B cell (primary cell): ENCODE measurements around the gene MLKL. TPM values are rescaled to one million over a fixed set of nuclear protein-coding genes. Genes with fewer than 3 reads are reported as not detected.

Source experiments
- ATAC-seq: fragments of 200-7000 bp; cut with Tn5 transposase; one replicate; pipeline ENCODE4 v1.10.0; 2021; ENCODE audit warnings: low read depth, mild to moderate bottlenecking, moderate number of reproducible peaks, moderate library complexity
- CTCF ChIA-PET: fragments of 350-600 bp; sonication (Branson Sonifier 250); formaldehyde crosslinking; loops from one replicate; lab custom pipeline; 2021; ENCODE audit warnings: antibody characterized with exemption, inconsistent platforms; lab: Charles Lee
- POLR2A ChIA-PET: fragments of 350-600 bp; sonication (Branson Sonifier 250); formaldehyde crosslinking; loops from one replicate; lab custom pipeline; 2021; ENCODE audit warnings: antibody characterized with exemption; lab: Charles Lee
- DNase-seq: peaks from one replicate; pipeline ENCODE4 v3.0.0; 2013
- H2AFZ ChIP-seq: 2 replicates; pipeline ENCODE4 v1.6.1; 2012; ENCODE audit warnings: mild to moderate bottlenecking, low read depth, low read length; ENCODE audit not compliant: insufficient read depth, poor library complexity, severe bottlenecking
- H3K27ac ChIP-seq, 2 donors: 1 replicate in 1 of 2; 2 replicates in 1 of 2; pipeline ENCODE4 v1.5.1; 2012 to 2013; ENCODE audit warnings: low read length in 2 of 2, mild to moderate bottlenecking in 2 of 2, moderate library complexity in 1 of 2
- H3K27me3 ChIP-seq, 4 experiments: fragments of 200-600 bp in 1 of 4; sonication (generic) in 1 of 4; replicated peaks in 1 of 4; 1 replicate in 2 of 4; 2 replicates in 2 of 4; pipeline versions ENCODE4 v1.6.1 to v1.7.0; 2013 to 2016; ENCODE audit warnings: low read length in 3 of 4, mild to moderate bottlenecking in 2 of 4, mixed read lengths in 1 of 4, moderate library complexity in 1 of 4; ENCODE audit not compliant: insufficient read depth in 4 of 4, control insufficient read depth in 3 of 4; ENCODE audit errors: control extremely low read depth in 1 of 4
- H3K36me3 ChIP-seq, 2 experiments: replicated peaks in 1 of 2; 1 replicate in 1 of 2; 2 replicates in 1 of 2; pipeline versions ENCODE4 v1.6.1 to v1.7.1; 2013; ENCODE audit warnings: low read length in 1 of 2; ENCODE audit not compliant: insufficient read depth in 2 of 2, control insufficient read depth in 1 of 2; ENCODE audit errors: control extremely low read depth in 1 of 2, extremely low read depth in 1 of 2
- H3K4me1 ChIP-seq, 2 donors: fragments of 200-600 bp in 1 of 2; sonication (generic) in 1 of 2; 1 replicate in 1 of 2; 2 replicates in 1 of 2; pipeline versions ENCODE4 v1.5.1 to v1.6.1; 2013 to 2017; ENCODE audit warnings: low read length in 2 of 2; ENCODE audit not compliant: control insufficient read depth in 2 of 2, insufficient read depth in 2 of 2
- H3K4me2 ChIP-seq: replicated peaks from 2 replicates; pipeline ENCODE3; 2012; ENCODE audit warnings: mild to moderate bottlenecking, low read depth, low read length; ENCODE audit not compliant: poor library complexity, severe bottlenecking
- H3K4me3 ChIP-seq, 5 experiments: fragments of 200-600 bp in 1 of 5; sonication (generic) in 1 of 5; 1 replicate in 3 of 5; 2 replicates in 2 of 5; pipeline versions ENCODE4 v1.5.1 to v1.7.0; 2011 to 2016; ENCODE audit warnings: low read length in 4 of 5, mild to moderate bottlenecking in 4 of 5, low read depth in 2 of 5, control low read depth in 1 of 5, moderate library complexity in 1 of 5; ENCODE audit not compliant: insufficient read depth in 1 of 5; ENCODE audit errors: control extremely low read depth in 1 of 5, extremely low read depth in 1 of 5
- H3K79me2 ChIP-seq: fragments of 200-600 bp; sonication (generic); one replicate; pipeline ENCODE4 v1.6.0; 2016; ENCODE audit warnings: low read length; ENCODE audit not compliant: control insufficient read depth, insufficient read depth
- H3K9ac ChIP-seq: fragments of 200-600 bp; sonication (generic); 2 replicates; pipeline ENCODE4 v1.6.1; 2017; ENCODE audit warnings: mild to moderate bottlenecking, low read length, moderate library complexity
- H3K9me3 ChIP-seq, 3 donors: one replicate each; pipeline versions ENCODE4 v1.6.1 to v1.7.1; 2013; ENCODE audit warnings: low read length in 2 of 3; ENCODE audit not compliant: control insufficient read depth in 2 of 3, insufficient read depth in 1 of 3; ENCODE audit errors: control extremely low read depth in 1 of 3
- H4K20me1 ChIP-seq: 2 replicates; pipeline ENCODE4 v1.6.0; 2012; ENCODE audit warnings: mild to moderate bottlenecking, low read length; ENCODE audit not compliant: insufficient read depth, control insufficient read depth, poor library complexity, severe bottlenecking
- H3K27ac Mint-ChIP-seq: one replicate; pipeline ENCODE4 v1.8.0; 2021; ENCODE audit warnings: mixed read lengths
- H3K27me3 Mint-ChIP-seq: one replicate; pipeline ENCODE4 v1.8.0; 2021; ENCODE audit warnings: mixed read lengths
- H3K4me1 Mint-ChIP-seq: one replicate; pipeline ENCODE4 v1.8.0; 2021; ENCODE audit warnings: mixed read lengths
- H3K4me3 Mint-ChIP-seq: one replicate; pipeline ENCODE4 v1.8.0; 2021; ENCODE audit warnings: mixed read lengths
- H3K9me3 Mint-ChIP-seq: one replicate; pipeline ENCODE4 v1.8.0; 2022; ENCODE audit warnings: mixed read lengths; ENCODE audit not compliant: insufficient read depth
- CTCF ChIP-seq: fragments of 200-600 bp; IDR thresholded peaks from one replicate; pipeline ENCODE4 v1.8.0; 2022; ENCODE audit warnings: antibody characterized with exemption, mild to moderate bottlenecking
- EZH2 ChIP-seq: IDR thresholded peaks from 2 replicates; pipeline ENCODE4 v1.6.1; 2012; ENCODE audit warnings: borderline replicate concordance, low read depth, mild to moderate bottlenecking, moderate library complexity, low read length; ENCODE audit not compliant: insufficient read depth, poor library complexity, severe bottlenecking
- WGBS: methylation state at CpG from one replicate; pipeline ENCODE4 v1.1.5; 2013; ENCODE audit warnings: missing lambda C conversion rate; ENCODE audit not compliant: insufficient coverage; 5-methylcytosine and 5-hydroxymethylcytosine counted together
- intact Hi-C: fragments of 100-400 bp; cut with micrococcal nuclease; formaldehyde crosslinking; loops from one replicate; pipeline ENCODE4 v1.10.0; 2022
- polyA plus RNA-seq: library from polyadenylated mRNA; depleted of rRNA; stranded (reverse); fragments of >200 nt; gene quantifications from 2 replicates; pipeline ENCODE4 v1.2.3, GENCODE V29; 2012
- total RNA-seq, 2 donors: library from RNA; stranded (reverse); fragments of 120-200 nt in 1 of 2; gene quantifications; 1 replicate in 1 of 2; 2 replicates in 1 of 2; pipeline versions ENCODE4 v1.2.3 to v1.2.4, GENCODE V29; 2013 to 2022

The MLKL gene
- total and polyA plus RNA-seq, 2 donors (not counting 1 experiment from before 2014, with no cell fraction given), result 13.4 to 19.7 TPM

- Histone ChIP-seq H3K27me3 (no peaks in the 10 kb centered on the region), H4K20me1 (no peaks in the 10 kb centered on the region), H2AFZ (no peak overlapping the region), H3K4me1 (no peaks in the 10 kb centered on the region), H3K36me3 (no peaks in the 10 kb centered on the region), H3K9me3 (peaks cover 0 to 11% (median 8%) of the 10 kb centered on the region in 3 donors), H3K4me3 (no peak overlapping the region), H3K27ac (no peak overlapping the region), H3K79me2 (no peaks in the 10 kb centered on the region), H3K4me2 (no peak overlapping the region), H3K9ac (no peak overlapping the region)
- DNase-seq (no peak), ATAC-seq (no peak)
- H3K4me3 Mint-ChIP-seq, result no peak overlapping the region
- ChIA-PET CTCF (interaction anchor here (1.0 kb wide), 1 partner anchor 136 kb away, joined by 3 read pairs; no protein-coding TSS in a partner anchor), POLR2A (no interaction called here)
- peaks cover 2% of the 10 kb centered on the region for H3K9me3 Mint-ChIP-seq
- H3K27ac Mint-ChIP-seq, result no peak overlapping the region
- no peak for TF ChIP-seq EZH2
- intact Hi-C loops, result no loop called here
- 100% methylated on average over 1 of the region's 2 CpGs for WGBS
- H3K4me1 Mint-ChIP-seq, result no peaks in the 10 kb centered on the region
- peaks cover 3% of the 10 kb centered on the region for H3K27me3 Mint-ChIP-seq
These were observed 26.1 kb upstream of the MLKL start for GRCh38 chr16:74726716-74727115.

- DNase-seq (no peak), ATAC-seq (no peak)
- H3K4me3 ChIP-seq, result no peak overlapping the region
- no peaks in the 10 kb centered on the region for H4K20me1 ChIP-seq
- H3K79me2 ChIP-seq, result no peaks in the 10 kb centered on the region
- Mint-ChIP-seq H3K9me3 (peaks cover 2% of the 10 kb centered on the region), H3K27me3 (peaks cover 3% of the 10 kb centered on the region), H3K4me1 (peaks cover under 1% of the 10 kb centered on the region), H3K27ac (no peak overlapping the region), H3K4me3 (no peak overlapping the region)
- H3K27ac ChIP-seq, result no peak overlapping the region
- TF ChIP-seq EZH2, result no peak
- TF ChIP-seq CTCF, result no peak
- ChIA-PET CTCF (interaction anchor here (0.6 to 1.0 kb wide), 2 partner anchors 137 to 919 kb away, joined by 3 read pairs; no protein-coding TSS in a partner anchor), POLR2A (no interaction called here)
- peaks cover 0 to 11% (median 8%) of the 10 kb centered on the region in 3 donors for H3K9me3 ChIP-seq
- no peak overlapping the region for H3K4me2 ChIP-seq
- no peaks in the 10 kb centered on the region for H3K36me3 ChIP-seq
- no peak overlapping the region for H2AFZ ChIP-seq
- WGBS, result 99% methylated on average over 10 of the region's 12 CpGs
- no peaks in the 10 kb centered on the region for H3K27me3 ChIP-seq
- intact Hi-C loops, result no loop called here
- no peaks in the 10 kb centered on the region for H3K4me1 ChIP-seq
- no peak overlapping the region for H3K9ac ChIP-seq
These were observed 25.2 kb upstream of the MLKL start for GRCh38 chr16:74725651-74726455.
